ENCODE results near the gene EIF5AL1. TPM values are rescaled to one million over a fixed set of nuclear protein-coding genes. Genes with fewer than 3 reads are reported as not detected.

Gene EIF5AL1
- total and polyA plus RNA-seq, 9 of the 15 experiments (the other 6 are each of a cell fraction or from before 2014, with no cell fraction given) = 0.03 to 3.4 (median 0.53) TPM; not detected in 1

DNA sequence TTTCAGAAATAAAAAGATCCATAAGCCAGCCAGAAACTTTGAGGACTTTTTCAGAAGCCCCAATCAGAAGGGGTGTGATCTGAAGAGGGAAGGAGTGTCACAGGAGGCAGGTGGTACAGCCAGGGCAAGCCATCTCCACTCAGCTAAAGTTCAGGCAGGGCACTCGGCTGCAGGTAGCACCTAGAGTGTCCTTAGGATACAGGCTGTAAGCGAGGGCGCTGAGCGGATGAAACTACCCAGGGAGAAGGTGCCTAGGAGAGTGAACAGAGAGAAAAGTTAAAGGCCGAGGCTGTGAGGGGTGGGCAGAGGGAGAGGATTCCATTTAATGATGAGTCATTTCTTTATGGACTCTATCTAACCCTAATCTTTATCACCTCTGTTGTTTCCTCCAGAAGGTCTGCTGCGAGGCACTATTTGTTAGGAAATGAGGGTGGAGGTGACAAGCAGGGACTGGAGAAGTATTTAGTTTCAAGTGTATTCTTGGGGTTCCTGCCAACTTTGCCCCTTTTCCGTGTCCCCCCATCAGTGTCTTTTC is 37.1 kb upstream of the EIF5AL1 start (continued):
- TF ChIP-seq SNIP1 (IDR thresholded peaks at IDR 0.05; ENCODE audit: low read depth) = no peak
- peak; percentile 91 for TF ChIP-seq ZNF316 (IDR thresholded peaks at IDR 0.05)
- TF ChIP-seq, protein P1, sequence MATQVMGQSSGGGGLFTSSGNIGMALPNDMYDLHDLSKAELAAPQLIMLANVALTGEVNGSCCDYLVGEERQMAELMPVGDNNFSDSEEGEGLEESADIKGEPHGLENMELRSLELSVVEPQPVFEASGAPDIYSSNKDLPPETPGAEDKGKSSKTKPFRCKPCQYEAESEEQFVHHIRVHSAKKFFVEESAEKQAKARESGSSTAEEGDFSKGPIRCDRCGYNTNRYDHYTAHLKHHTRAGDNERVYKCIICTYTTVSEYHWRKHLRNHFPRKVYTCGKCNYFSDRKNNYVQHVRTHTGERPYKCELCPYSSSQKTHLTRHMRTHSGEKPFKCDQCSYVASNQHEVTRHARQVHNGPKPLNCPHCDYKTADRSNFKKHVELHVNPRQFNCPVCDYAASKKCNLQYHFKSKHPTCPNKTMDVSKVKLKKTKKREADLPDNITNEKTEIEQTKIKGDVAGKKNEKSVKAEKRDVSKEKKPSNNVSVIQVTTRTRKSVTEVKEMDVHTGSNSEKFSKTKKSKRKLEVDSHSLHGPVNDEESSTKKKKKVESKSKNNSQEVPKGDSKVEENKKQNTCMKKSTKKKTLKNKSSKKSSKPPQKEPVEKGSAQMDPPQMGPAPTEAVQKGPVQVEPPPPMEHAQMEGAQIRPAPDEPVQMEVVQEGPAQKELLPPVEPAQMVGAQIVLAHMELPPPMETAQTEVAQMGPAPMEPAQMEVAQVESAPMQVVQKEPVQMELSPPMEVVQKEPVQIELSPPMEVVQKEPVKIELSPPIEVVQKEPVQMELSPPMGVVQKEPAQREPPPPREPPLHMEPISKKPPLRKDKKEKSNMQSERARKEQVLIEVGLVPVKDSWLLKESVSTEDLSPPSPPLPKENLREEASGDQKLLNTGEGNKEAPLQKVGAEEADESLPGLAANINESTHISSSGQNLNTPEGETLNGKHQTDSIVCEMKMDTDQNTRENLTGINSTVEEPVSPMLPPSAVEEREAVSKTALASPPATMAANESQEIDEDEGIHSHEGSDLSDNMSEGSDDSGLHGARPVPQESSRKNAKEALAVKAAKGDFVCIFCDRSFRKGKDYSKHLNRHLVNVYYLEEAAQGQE (IDR thresholded peaks at IDR 0.05; ENCODE audit: borderline replicate concordance) = no peak
- TF ChIP-seq, protein P1 (CRISPR knock-in tag; IDR thresholded peaks at IDR 0.05; ENCODE audit: low read depth) = no peak
- TF ChIP-seq SMARCA4 (IDR thresholded peaks at IDR 0.05) = no peak
- TF ChIP-seq ZFP1 (CRISPR knock-in tag; IDR thresholded peaks at IDR 0.05) = no peak
- TF ChIP-seq MED1 (CRISPR knock-in tag; IDR thresholded peaks at IDR 0.05; ENCODE audit: borderline replicate concordance) = no peak
- TF ChIP-seq NFE2 (IDR thresholded peaks at IDR 0.05; ENCODE audit: low read depth) = peak; percentile 71
- no peak for TF ChIP-seq DEAF1 (CRISPR knock-in tag; IDR thresholded peaks at IDR 0.05)
- no peak for TF ChIP-seq TEAD2 (tag; IDR thresholded peaks at IDR 0.05)
- no peak for TF ChIP-seq SP1 (CRISPR knock-in tag; IDR thresholded peaks at IDR 0.05)
- TF ChIP-seq, protein P2, sequence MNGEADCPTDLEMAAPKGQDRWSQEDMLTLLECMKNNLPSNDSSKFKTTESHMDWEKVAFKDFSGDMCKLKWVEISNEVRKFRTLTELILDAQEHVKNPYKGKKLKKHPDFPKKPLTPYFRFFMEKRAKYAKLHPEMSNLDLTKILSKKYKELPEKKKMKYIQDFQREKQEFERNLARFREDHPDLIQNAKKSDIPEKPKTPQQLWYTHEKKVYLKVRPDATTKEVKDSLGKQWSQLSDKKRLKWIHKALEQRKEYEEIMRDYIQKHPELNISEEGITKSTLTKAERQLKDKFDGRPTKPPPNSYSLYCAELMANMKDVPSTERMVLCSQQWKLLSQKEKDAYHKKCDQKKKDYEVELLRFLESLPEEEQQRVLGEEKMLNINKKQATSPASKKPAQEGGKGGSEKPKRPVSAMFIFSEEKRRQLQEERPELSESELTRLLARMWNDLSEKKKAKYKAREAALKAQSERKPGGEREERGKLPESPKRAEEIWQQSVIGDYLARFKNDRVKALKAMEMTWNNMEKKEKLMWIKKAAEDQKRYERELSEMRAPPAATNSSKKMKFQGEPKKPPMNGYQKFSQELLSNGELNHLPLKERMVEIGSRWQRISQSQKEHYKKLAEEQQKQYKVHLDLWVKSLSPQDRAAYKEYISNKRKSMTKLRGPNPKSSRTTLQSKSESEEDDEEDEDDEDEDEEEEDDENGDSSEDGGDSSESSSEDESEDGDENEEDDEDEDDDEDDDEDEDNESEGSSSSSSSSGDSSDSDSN (IDR thresholded peaks at IDR 0.05; ENCODE audit: borderline replicate concordance in 1 of 2, low read depth in 2 of 2, low read length in 2 of 2) = no peak
- no peak for TF ChIP-seq EGR1 (conservative IDR thresholded peaks at IDR 0.05)
- TF ChIP-seq, protein P3, sequence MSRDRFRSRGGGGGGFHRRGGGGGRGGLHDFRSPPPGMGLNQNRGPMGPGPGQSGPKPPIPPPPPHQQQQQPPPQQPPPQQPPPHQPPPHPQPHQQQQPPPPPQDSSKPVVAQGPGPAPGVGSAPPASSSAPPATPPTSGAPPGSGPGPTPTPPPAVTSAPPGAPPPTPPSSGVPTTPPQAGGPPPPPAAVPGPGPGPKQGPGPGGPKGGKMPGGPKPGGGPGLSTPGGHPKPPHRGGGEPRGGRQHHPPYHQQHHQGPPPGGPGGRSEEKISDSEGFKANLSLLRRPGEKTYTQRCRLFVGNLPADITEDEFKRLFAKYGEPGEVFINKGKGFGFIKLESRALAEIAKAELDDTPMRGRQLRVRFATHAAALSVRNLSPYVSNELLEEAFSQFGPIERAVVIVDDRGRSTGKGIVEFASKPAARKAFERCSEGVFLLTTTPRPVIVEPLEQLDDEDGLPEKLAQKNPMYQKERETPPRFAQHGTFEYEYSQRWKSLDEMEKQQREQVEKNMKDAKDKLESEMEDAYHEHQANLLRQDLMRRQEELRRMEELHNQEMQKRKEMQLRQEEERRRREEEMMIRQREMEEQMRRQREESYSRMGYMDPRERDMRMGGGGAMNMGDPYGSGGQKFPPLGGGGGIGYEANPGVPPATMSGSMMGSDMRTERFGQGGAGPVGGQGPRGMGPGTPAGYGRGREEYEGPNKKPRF (IDR thresholded peaks at IDR 0.05; ENCODE audit: low read depth, low read length) = no peak
- TF ChIP-seq MAFF (IDR thresholded peaks at IDR 0.05; ENCODE audit: low read length) = peak; percentile 75; the same call in 1 of the 2 replicates
